Hepatocyte (in vitro differentiated cells): Measurements from ENCODE around the gene COA8.

Experiments used
- CTCF ChIP-seq: fragments of 200-600 bp; sonication (generic); IDR thresholded peaks from 2 replicates; pipeline ENCODE4 v1.5.1; 2016; ENCODE audit warnings: antibody characterized with exemption, mild to moderate bottlenecking; ENCODE audit not compliant: poor library complexity
- EZH2 ChIP-seq: fragments of 200-600 bp; sonication (generic); IDR thresholded peaks from 2 replicates; pipeline ENCODE4 v1.6.1; 2016; ENCODE audit warnings: antibody characterized with exemption, mild to moderate bottlenecking, borderline replicate concordance

GRCh38 chr14:103574707-103575285 is 12.0 kb downstream of the COA8 start:
- TF ChIP-seq EZH2 = no peak
- TF ChIP-seq CTCF = no peak
